SK-N-SH (cell line): ENCODE measurements around the gene METTL13. TPM values are rescaled to one million over a fixed set of nuclear protein-coding genes. Genes with fewer than 3 reads are reported as not detected.

ENCODE experiments used
- CTCF ChIA-PET: fragments of 300-600, 350-600 bp; formaldehyde crosslinking; extraction: SDS; loops from one replicate; lab custom pipeline; 2021; lab: Yijun Ruan, JAX
- POLR2A ChIA-PET: fragments of 350-600 bp; sonication (Branson Sonifier 250); formaldehyde crosslinking; extraction: SDS; loops from one replicate; lab custom pipeline; 2020; ENCODE audit warnings: antibody characterized with exemption, inconsistent platforms; lab: Yijun Ruan, JAX
- DNase-seq: peaks from one replicate; pipeline ENCODE4 v3.0.0; 2012
- H2AFZ ChIP-seq: fragments of 200-600 bp; sonication (generic); 2 replicates; pipeline ENCODE4 v1.8.1; 2016; ENCODE audit warnings: antibody characterized with exemption, mild to moderate bottlenecking, low read depth
- H3F3A ChIP-seq: fragments of 200-600 bp; sonication (generic); replicated peaks from 2 replicates; pipeline ENCODE3; 2016; ENCODE audit warnings: antibody characterized with exemption, mild to moderate bottlenecking; ENCODE audit not compliant: insufficient read depth
- H3K27ac ChIP-seq, 2 experiments: fragments of 200-500 bp in 1 of 2; fragments of 200-600 bp in 1 of 2; sonication (Bioruptor generic) in 1 of 2; sonication (generic), shearing (Covaris generic) in 1 of 2; 2 replicates each; pipeline versions ENCODE4 v1.5.1 to v1.6.1; 2014 to 2016; ENCODE audit warnings: low read depth in 2 of 2, inconsistent platforms in 1 of 2, low read length in 1 of 2, mild to moderate bottlenecking in 1 of 2, mixed read lengths in 1 of 2
- H3K27me3 ChIP-seq: fragments of 200-600 bp; sonication (generic), shearing (Covaris generic); 2 replicates; pipeline ENCODE4 v1.6.1; 2016; ENCODE audit warnings: mixed run types; ENCODE audit not compliant: insufficient read depth
- H3K36me3 ChIP-seq, 2 experiments: fragments of 200-500 bp in 1 of 2; fragments of 200-600 bp in 1 of 2; sonication (Bioruptor generic) in 1 of 2; sonication (generic) in 1 of 2; replicated peaks in 1 of 2; 2 replicates each; pipeline versions ENCODE3 to v1.5.1; 2014 to 2016; ENCODE audit warnings: low read length in 1 of 2, mild to moderate bottlenecking in 1 of 2; ENCODE audit not compliant: insufficient read depth in 2 of 2, control insufficient read depth in 1 of 2
- H3K4me1 ChIP-seq, 2 experiments: fragments of 200-500 bp in 1 of 2; fragments of 200-600 bp in 1 of 2; sonication (Bioruptor generic) in 1 of 2; sonication (generic), shearing (Covaris generic) in 1 of 2; 2 replicates each; pipeline versions ENCODE4 v1.5.1 to v1.6.1; 2014 to 2016; ENCODE audit warnings: low read depth in 1 of 2, low read length in 1 of 2, mixed run types in 1 of 2; ENCODE audit not compliant: insufficient read depth in 2 of 2, control insufficient read depth in 1 of 2
- H3K4me2 ChIP-seq: fragments of 200-600 bp; sonication (generic), shearing (Covaris generic); 2 replicates; pipeline ENCODE4 v1.6.1; 2017; ENCODE audit warnings: mixed run types
- H3K4me3 ChIP-seq, 2 experiments: fragments of 200-500 bp in 1 of 2; fragments of 200-600 bp in 1 of 2; sonication (Bioruptor generic) in 1 of 2; sonication (generic), shearing (Covaris generic) in 1 of 2; 2 replicates each; pipeline versions ENCODE4 v1.5.1 to v1.8.1; 2014 to 2016; ENCODE audit warnings: low read depth in 2 of 2, inconsistent platforms in 1 of 2, low read length in 1 of 2, mild to moderate bottlenecking in 1 of 2, mixed read lengths in 1 of 2, moderate library complexity in 1 of 2
- H3K79me2 ChIP-seq: fragments of 200-600 bp; sonication (generic); 2 replicates; pipeline ENCODE4 v1.8.1; 2017; ENCODE audit warnings: mild to moderate bottlenecking; ENCODE audit not compliant: insufficient read depth
- H3K9ac ChIP-seq: fragments of 200-600 bp; sonication (generic); 2 replicates; pipeline ENCODE4 v1.6.1; 2017; ENCODE audit warnings: mixed run types
- H3K9me2 ChIP-seq: fragments of 200-600 bp; sonication (generic); 2 replicates; pipeline ENCODE4 v1.6.1; 2017; ENCODE audit warnings: mixed run types
- H3K9me3 ChIP-seq: fragments of 200-600 bp; sonication (generic); 2 replicates; pipeline ENCODE4 v1.6.1; 2017; ENCODE audit warnings: mixed run types, mild to moderate bottlenecking, moderate library complexity
- H4K20me1 ChIP-seq: fragments of 200-600 bp; sonication (generic); 2 replicates; pipeline ENCODE4 v1.6.1; 2017; ENCODE audit warnings: mild to moderate bottlenecking, mixed run types; ENCODE audit not compliant: insufficient read depth
- CHD2 ChIP-seq: fragments of 150-350 bp; IDR thresholded peaks from 2 replicates; pipeline ENCODE4 v1.6.1; 2018; ENCODE audit warnings: low read length; ENCODE audit not compliant: partially characterized antibody
- ELF1 ChIP-seq: IDR thresholded peaks from 2 replicates; pipeline ENCODE4 v1.4.0; 2012
- EZH2phosphoT487 ChIP-seq: fragments of 200-600 bp; sonication (generic); IDR thresholded peaks from 2 replicates; pipeline ENCODE4 v1.6.1; 2017; ENCODE audit warnings: low read depth, mixed run types, mild to moderate bottlenecking, antibody characterized with exemption, moderate library complexity, borderline replicate concordance
- FOXJ3 ChIP-seq: sonication (generic); formaldehyde crosslinking; IDR thresholded peaks from 2 replicates; pipeline ENCODE4 v1.5.1; 2020; ENCODE audit warnings: mild to moderate bottlenecking, missing genetic modification reagents
- FOXM1 ChIP-seq: IDR thresholded peaks from 2 replicates; pipeline ENCODE4 v1.4.0; 2012; ENCODE audit warnings: low read depth, mild to moderate bottlenecking
- GABPA ChIP-seq: IDR thresholded peaks from 2 replicates; pipeline ENCODE4 v1.4.0; 2012; ENCODE audit warnings: low read depth, mild to moderate bottlenecking
- IRF3 ChIP-seq: fragments of 150-350 bp; IDR thresholded peaks from 2 replicates; pipeline ENCODE4 v1.6.1; 2016; ENCODE audit warnings: mild to moderate bottlenecking, low read depth, low read length
- JUND ChIP-seq: IDR thresholded peaks from 2 replicates; pipeline ENCODE4 v1.4.0; 2012
- MAX ChIP-seq: IDR thresholded peaks from 2 replicates; pipeline ENCODE4 v1.4.0; 2012; ENCODE audit warnings: low read depth
- MEF2A ChIP-seq: IDR thresholded peaks from 2 replicates; pipeline ENCODE4 v1.4.0; 2012; ENCODE audit warnings: low read depth, borderline replicate concordance
- RCOR1 ChIP-seq: fragments of 150-350 bp; IDR thresholded peaks from 2 replicates; pipeline ENCODE4 v1.6.1; 2017; ENCODE audit warnings: antibody characterized with exemption, low read length
- REST ChIP-seq: IDR thresholded peaks from 2 replicates; pipeline ENCODE4 v1.6.1; 2012; ENCODE audit warnings: mild to moderate bottlenecking, low read depth, low read length, moderate library complexity
- RFX5 ChIP-seq: IDR thresholded peaks from 2 replicates; pipeline ENCODE4 v1.6.1; 2012; ENCODE audit warnings: mild to moderate bottlenecking, improper control_type of control experiment, low read length
- RXRA ChIP-seq: IDR thresholded peaks from 2 replicates; pipeline ENCODE4 v1.4.0; 2012; ENCODE audit warnings: low read depth, mild to moderate bottlenecking, borderline replicate concordance
- SMC3 ChIP-seq: IDR thresholded peaks from 2 replicates; pipeline ENCODE4 v1.6.1; 2012; ENCODE audit warnings: low read depth, low read length, improper control_type of control experiment
- TAF1 ChIP-seq: IDR thresholded peaks from 2 replicates; pipeline ENCODE4 v1.6.1; 2012; ENCODE audit warnings: low read depth, mild to moderate bottlenecking, low read length, moderate library complexity, borderline replicate concordance
- USF2 ChIP-seq: fragments of 150-350 bp; IDR thresholded peaks from 2 replicates; pipeline ENCODE4 v1.6.1; 2017; ENCODE audit warnings: antibody characterized with exemption, low read length, low read depth, borderline replicate concordance
- WGBS: methylation state at CpG from one replicate; pipeline ENCODE4 v1.1.6; 2017; ENCODE audit warnings: low lambda C conversion rate; 5-methylcytosine and 5-hydroxymethylcytosine counted together
- polyA plus RNA-seq, 3 experiments: library from polyadenylated mRNA; depleted of rRNA; stranded (reverse); fragments of >200 nt; gene quantifications; 2 replicates each; pipeline ENCODE4 v1.2.3, GENCODE V29; 2012

Gene METTL13
- polyA plus RNA-seq, 1 of the 3 experiments (the other 2 are of a cell fraction), result 32.7 TPM

- TF ChIP-seq RXRA (no peak), CHD2 (no peak)
Measured at GRCh38 chr1:171736196-171736595, 45.3 kb upstream of the METTL13 start (continued).

- no peak overlapping the region for H3K4me3 ChIP-seq
- DNase-seq, result no peak
- peaks cover 25 to 26% of the 10 kb centered on the region in 2 experiments for H3K36me3 ChIP-seq
- peaks cover 19 to 22% of the 10 kb centered on the region in 2 experiments for H3K4me1 ChIP-seq
- POLR2A ChIA-PET, result no interaction called here
- peaks cover 10% of the 10 kb centered on the region for H3F3A ChIP-seq
- no peak overlapping the region for H3K9ac ChIP-seq
- no peaks in the 10 kb centered on the region for H4K20me1 ChIP-seq
- H3K27me3 ChIP-seq, result no peaks in the 10 kb centered on the region
- H3K79me2 ChIP-seq, result peaks cover 31% of the 10 kb centered on the region
- H3K9me2 ChIP-seq, result no peaks in the 10 kb centered on the region
- no peak for TF ChIP-seq EZH2phosphoT487
- TF ChIP-seq TAF1, result no peak
- TF ChIP-seq IRF3, result no peak
- TF ChIP-seq SMC3, result no peak
- no peak for TF ChIP-seq USF2
- no peak for TF ChIP-seq FOXJ3
- TF ChIP-seq RFX5, result no peak
- no peak for TF ChIP-seq ELF1
- TF ChIP-seq MAX, result no peak
- TF ChIP-seq JUND, result no peak
- TF ChIP-seq FOXM1, result no peak
- no peak for TF ChIP-seq GABPA
- TF ChIP-seq CHD2, result no peak
- TF ChIP-seq RCOR1, result no peak
- TF ChIP-seq MEF2A, result no peak
- no peak for TF ChIP-seq REST
- TF ChIP-seq, all 33 proteins: peak for 0
- no peak overlapping the region for H2AFZ ChIP-seq
- no peak overlapping the region for H3K4me2 ChIP-seq
- no peak overlapping the region for H3K27ac ChIP-seq
- no peaks in the 10 kb centered on the region for H3K9me3 ChIP-seq
- CTCF ChIA-PET, result interaction anchor here (5.1 kb wide), 1 partner anchor 94 kb away, joined by 20 read pairs; no protein-coding TSS in a partner anchor
- 84% methylated on average over 2 of the region's 2 CpGs for WGBS
Measured at GRCh38 chr1:171738911-171739310, 42.5 kb upstream of the METTL13 start.
